ENCODE measurements around the gene PAK5.

PAK5 gene

DNA sequence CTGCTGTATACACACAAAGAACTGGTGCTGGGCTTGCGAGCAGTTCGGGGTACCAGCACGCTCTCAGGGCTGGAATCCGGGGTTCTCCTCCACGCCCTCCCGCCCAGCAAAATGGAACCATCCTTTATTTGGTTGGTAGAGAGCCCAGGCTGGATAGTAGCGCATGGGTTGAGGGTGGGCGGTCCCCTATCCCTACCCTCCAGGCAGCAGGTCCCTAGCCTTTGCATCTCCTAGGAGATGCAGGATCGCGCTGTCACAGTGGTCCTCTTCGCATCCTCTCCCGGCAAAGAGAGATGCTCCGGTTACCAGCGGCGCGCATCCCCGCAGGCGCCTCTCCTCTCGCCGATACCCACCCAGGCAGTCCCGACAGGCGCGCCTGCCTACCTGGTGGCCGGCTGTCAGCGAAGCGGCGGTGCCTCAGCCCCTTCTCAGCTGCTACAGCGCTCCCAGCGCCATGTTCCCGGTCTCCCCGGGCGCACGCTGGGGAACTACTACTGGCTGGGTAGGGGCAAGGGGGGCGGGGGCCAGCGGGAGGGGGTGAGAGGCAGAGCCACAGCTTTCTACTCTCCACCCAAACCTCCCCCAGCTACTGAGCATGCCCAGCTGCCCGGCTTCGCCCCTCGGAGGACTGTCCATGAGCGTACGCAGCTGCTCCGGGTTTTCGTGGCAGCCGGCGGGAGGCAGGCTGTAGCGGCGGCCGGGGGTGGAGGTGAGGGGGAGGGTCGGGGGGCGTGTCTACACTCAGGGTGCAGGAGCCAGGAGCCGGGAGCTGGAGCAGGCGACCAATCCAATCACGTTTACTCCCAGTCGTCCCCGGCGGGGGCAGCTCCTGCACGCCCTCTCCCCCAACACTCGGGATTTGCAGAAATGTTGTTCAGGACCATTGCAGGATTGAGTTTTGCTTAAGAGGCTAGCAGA is at the start of gene PAK5:
Gene PAK5, minus strand, starts transcription at position 699 of the 918 bp plus-strand sequence. CDS start 194,748 bp downstream, outside the sequence.
- Histone ChIP-seq H3K4me3 (no peak within 1 kb of the TSS), H3K9ac (no peak within 1 kb of the TSS), H3K27ac (no peak within 1 kb of the TSS), H3K4me1 (no peaks in the 10 kb centered on the region), H4K20me1 (no peaks in the 10 kb centered on the region), H3K4me2 (no peak within 1 kb of the TSS), H3K36me3 (no peaks in the 10 kb centered on the region), H3K27me3 (no peaks in the 10 kb centered on the region), H3K9me3 (no peaks in the 10 kb centered on the region; the same call in 1 of the 2 replicates)
- TF ChIP-seq Cebpa-rat (IDR thresholded peaks at IDR 0.05): no peak

DNA sequence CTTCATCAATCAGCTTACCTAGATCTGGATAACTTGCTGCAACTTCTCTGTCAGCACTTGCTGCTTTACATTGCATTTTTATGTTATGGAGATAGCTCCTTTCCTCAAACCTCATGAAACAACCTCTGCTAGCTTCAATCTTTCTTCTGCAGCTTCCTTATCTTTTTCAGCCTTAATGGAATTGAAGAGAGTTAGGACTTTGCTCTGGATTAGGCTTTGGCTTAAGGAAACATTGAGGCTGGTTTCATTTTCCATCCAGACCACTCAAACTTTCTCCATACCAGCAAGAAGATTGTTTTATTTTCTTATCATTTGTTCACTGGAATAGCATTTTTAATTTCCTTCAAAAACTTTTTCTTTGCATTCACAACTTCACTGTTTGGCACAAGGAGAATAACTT is 48.8 kb upstream of the PAK5 start:
- Histone ChIP-seq H3K4me3 (no peak overlapping the region), H3K9ac (no peak overlapping the region), H3K4me2 (no peak overlapping the region), H3K36me3 (no peaks in the 10 kb centered on the region), H3K27me3 (no peaks in the 10 kb centered on the region), H4K20me1 (no peaks in the 10 kb centered on the region), H3K27ac (no peak overlapping the region), H3K4me1 (no peaks in the 10 kb centered on the region), H3K9me3 (peaks cover 5% of the 10 kb centered on the region; the same call in 1 of the 2 replicates)
- TF ChIP-seq Cebpa-rat (IDR thresholded peaks at IDR 0.05): no peak

GRCh38 chr20:9886227-9886626 is 47.4 kb upstream of the PAK5 start:
- no peak for TF ChIP-seq Cebpa-rat (IDR thresholded peaks at IDR 0.05)
- Histone ChIP-seq H3K9me3 (peaks cover 5% of the 10 kb centered on the region; the same call in 1 of the 2 replicates), H3K27me3 (no peaks in the 10 kb centered on the region), H4K20me1 (no peaks in the 10 kb centered on the region), H3K27ac (no peak overlapping the region), H3K9ac (no peak overlapping the region), H3K36me3 (no peaks in the 10 kb centered on the region), H3K4me3 (no peak overlapping the region), H3K4me2 (no peak overlapping the region), H3K4me1 (no peaks in the 10 kb centered on the region)

DNA sequence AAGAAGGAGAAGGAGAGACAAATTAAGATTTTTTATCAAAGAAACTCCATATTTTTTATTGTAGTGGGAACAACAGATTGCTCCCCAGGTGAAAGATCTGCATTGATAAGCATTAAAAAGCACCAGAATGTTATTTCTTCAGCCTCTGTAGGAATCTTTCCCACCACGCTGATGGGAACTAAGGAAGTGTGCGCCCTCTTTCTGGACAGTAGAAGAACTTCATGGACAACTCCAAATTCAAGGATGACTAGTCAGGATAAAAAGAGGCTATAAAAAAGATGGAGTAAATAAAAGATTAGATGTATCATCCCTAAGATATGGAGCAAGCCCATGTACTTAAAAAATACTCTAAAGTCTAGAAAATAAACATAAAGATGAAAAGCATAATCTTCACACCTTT is 45.8 kb upstream of the PAK5 start:
- Histone ChIP-seq H3K27ac (no peak overlapping the region), H3K9ac (no peak overlapping the region), H3K4me3 (no peak overlapping the region), H3K4me2 (no peak overlapping the region), H3K4me1 (no peaks in the 10 kb centered on the region), H3K27me3 (no peaks in the 10 kb centered on the region), H3K36me3 (no peaks in the 10 kb centered on the region), H3K9me3 (peaks cover 5% of the 10 kb centered on the region; the same call in 1 of the 2 replicates), H4K20me1 (no peaks in the 10 kb centered on the region)
- TF ChIP-seq Cebpa-rat (IDR thresholded peaks at IDR 0.05): no peak

GRCh38 chr20:9884061-9884460 is 45.2 kb upstream of the PAK5 start:
- Histone ChIP-seq H3K4me3 (no peak overlapping the region), H3K9ac (no peak overlapping the region), H4K20me1 (no peaks in the 10 kb centered on the region), H3K9me3 (0 out of 2 replicates have a peak, but pooled peaks cover under 1% of the 10 kb centered on the region), H3K27ac (no peak overlapping the region), H3K4me2 (no peak overlapping the region), H3K36me3 (no peaks in the 10 kb centered on the region), H3K4me1 (no peaks in the 10 kb centered on the region), H3K27me3 (no peaks in the 10 kb centered on the region)
- no peak for TF ChIP-seq Cebpa-rat (IDR thresholded peaks at IDR 0.05)

GRCh38 chr20:9877932-9878495 is 39.1 kb upstream of the PAK5 start:
- no peaks in the 10 kb centered on the region for H3K27me3 ChIP-seq

DNA sequence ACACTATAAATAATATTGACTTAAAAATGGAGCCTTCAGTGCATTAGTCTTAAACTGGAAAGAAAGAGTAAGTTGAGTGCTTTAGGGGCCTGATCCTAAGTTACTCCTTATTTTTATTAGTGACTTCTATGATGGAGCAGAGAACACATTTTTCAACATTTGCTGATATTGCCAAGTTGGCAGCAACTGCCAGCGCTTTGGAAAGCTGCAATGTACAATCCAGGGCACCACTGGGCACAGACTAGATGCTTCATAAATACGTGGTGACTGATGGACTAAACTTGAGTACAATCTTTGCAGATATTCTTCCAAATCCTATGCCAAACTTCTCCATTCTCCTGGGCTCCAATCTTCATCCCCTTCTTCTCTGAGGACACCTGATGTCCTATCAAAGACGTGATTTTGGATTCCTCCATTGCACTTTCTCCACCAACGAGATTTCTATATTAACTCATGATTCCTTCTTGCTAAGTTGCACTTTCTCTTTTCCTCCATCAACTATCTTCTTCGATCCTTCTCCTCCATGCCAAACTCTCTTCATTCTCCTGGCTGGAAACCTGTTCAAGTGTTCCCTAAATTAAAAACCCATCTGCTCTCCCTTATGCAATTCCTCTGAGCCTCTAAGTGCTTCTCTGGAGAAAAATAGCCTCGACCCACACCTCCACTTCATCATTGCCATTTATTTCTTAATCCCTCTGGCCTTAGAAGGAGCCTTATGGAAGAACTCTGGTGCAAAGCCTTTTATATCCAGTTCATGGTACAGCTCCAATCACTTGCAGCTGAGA is 28.5 kb upstream of the PAK5 start:
- Histone ChIP-seq H3K9me3 (no peaks in the 10 kb centered on the region), H3K27ac (no peak overlapping the region), H3K36me3 (no peaks in the 10 kb centered on the region), H3K9ac (no peak overlapping the region), H4K20me1 (no peaks in the 10 kb centered on the region), H3K4me3 (no peak overlapping the region), H3K27me3 (no peaks in the 10 kb centered on the region), H3K4me2 (no peak overlapping the region), H3K4me1 (peaks cover 7% of the 10 kb centered on the region; the same call in 1 of the 2 replicates)
- TF ChIP-seq Cebpa-rat (IDR thresholded peaks at IDR 0.05): no peak

More at GRCh38 chr20:9877932-9878495, 39.1 kb upstream of the PAK5 start:
- H3K9me3 ChIP-seq: no peaks in the 10 kb centered on the region
- TF ChIP-seq Cebpa-rat (IDR thresholded peaks at IDR 0.05): no peak
- no peak overlapping the region for H3K9ac ChIP-seq
- H3K4me2 ChIP-seq: no peak overlapping the region
- H3K4me1 ChIP-seq: no peaks in the 10 kb centered on the region
- H3K27ac ChIP-seq: no peak overlapping the region
- no peak overlapping the region for H3K4me3 ChIP-seq
- no peaks in the 10 kb centered on the region for H3K36me3 ChIP-seq
- H4K20me1 ChIP-seq: no peaks in the 10 kb centered on the region

DNA sequence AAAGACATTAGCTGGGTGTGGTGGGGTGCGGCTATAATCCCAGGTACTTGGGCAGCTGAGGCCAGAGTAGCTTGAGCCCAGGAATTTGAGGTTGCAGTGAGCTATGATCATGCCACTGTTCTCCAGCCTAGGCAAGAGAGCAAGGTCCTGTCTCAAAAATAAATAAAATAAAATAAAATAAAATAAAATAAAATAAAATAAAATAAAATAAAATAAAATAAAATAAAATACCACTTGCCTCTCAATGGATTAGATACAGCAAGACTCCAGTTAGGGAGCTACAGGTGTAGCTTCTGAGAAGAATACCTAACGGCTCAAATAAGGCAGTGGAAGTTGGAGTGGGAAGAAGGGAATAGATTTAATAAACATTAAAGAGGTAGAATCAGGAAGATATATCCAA is 13.7 kb upstream of the PAK5 start:
- Histone ChIP-seq H3K36me3 (no peaks in the 10 kb centered on the region), H4K20me1 (no peaks in the 10 kb centered on the region), H3K4me1 (no peaks in the 10 kb centered on the region), H3K27me3 (no peaks in the 10 kb centered on the region), H3K4me2 (no peak overlapping the region), H3K9me3 (no peaks in the 10 kb centered on the region), H3K9ac (no peak overlapping the region), H3K4me3 (no peak overlapping the region), H3K27ac (no peak overlapping the region)
- TF ChIP-seq Cebpa-rat (IDR thresholded peaks at IDR 0.05): no peak

DNA sequence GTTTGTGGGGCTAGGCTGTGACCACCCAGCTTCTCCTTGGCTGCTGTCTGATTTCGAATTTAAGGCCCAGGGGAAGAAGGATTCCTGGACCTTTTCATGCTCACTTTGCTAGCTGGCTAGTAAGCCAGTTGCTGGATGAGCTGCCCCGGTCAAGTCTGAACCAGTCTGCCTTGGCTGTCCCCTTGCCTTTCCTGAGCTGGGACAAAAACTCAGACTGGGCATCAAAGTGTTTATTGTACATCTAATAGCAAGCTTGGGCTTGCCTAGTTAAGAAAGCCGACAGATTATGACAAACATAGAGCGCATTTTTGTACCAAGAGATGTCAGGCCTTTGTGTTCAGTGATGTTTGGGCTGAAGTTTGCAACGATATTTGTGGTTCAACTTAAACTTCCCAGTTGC is 750 bp upstream of the PAK5 start:
- Histone ChIP-seq H3K9ac (no peak overlapping the region), H3K4me1 (no peaks in the 10 kb centered on the region), H3K36me3 (no peaks in the 10 kb centered on the region), H4K20me1 (no peaks in the 10 kb centered on the region), H3K9me3 (no peaks in the 10 kb centered on the region; the same call in 1 of the 2 replicates), H3K27me3 (no peaks in the 10 kb centered on the region), H3K4me3 (no peak overlapping the region), H3K4me2 (no peak overlapping the region), H3K27ac (no peak overlapping the region)
- TF ChIP-seq Cebpa-rat (IDR thresholded peaks at IDR 0.05): no peak
